HG02840 (cell line): ENCODE measurements around the gene BMP6.

Source experiments
- ATAC-seq: cut with Tn5 transposase; IDR thresholded peaks from one replicate; pipeline ENCODE4 v1.9.1; 2021; ENCODE audit warnings: mild to moderate bottlenecking, moderate library complexity, moderate number of reproducible peaks; ENCODE audit not compliant: unreplicated experiment, low FRiP score

Gene BMP6

GRCh38 chr6:7899101-7899888, 173.4 kb downstream of the BMP6 start:
- no peak for ATAC-seq

DNA sequence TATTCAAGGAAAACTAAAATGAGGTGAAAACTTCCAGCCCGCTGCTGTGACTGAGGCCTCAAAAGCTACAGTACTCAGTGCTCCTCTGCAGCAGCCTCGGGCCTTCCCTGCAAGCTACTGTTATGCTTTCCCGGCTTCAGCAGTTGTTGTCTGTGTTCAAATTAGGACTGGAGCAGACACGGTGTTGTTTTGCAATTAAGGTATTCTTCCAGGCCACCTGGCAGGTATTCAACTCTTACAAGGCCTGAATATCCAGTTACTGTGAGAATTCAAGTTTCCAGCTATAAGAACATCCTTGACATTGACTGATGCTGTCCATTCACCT, 174.0 kb downstream of the BMP6 start:
- no peak for ATAC-seq

GRCh38 chr6:7900621-7901020, 174.7 kb downstream of the BMP6 start:
- ATAC-seq, result no peak

GRCh38 chr6:7901056-7901455, 175.2 kb downstream of the BMP6 start:
- ATAC-seq, result no peak

DNA sequence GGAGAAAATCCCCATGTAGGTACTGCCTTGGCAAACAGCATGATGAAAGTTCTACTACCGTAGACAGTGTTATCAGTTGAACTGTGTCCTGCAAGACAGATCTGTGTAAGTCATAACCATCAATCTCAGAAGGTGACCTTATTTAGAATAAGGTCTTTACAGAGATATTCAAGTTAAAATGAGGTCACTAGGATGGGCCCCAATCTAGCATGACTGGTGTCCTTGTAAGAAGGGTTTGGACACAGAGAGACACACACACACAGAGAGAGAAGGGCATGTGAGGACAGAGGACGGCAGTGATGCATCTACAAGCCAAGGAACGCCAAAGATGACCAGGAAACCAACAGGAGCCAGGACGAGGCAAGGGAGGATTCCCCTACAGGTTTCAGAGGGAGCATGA, 175.9 kb downstream of the BMP6 start:
- no peak for ATAC-seq

GRCh38 chr6:7902221-7902620, 176.3 kb downstream of the BMP6 start:
- ATAC-seq, result no peak

GRCh38 chr6:7902867-7903266, 177.0 kb downstream of the BMP6 start:
- ATAC-seq, result no peak

DNA sequence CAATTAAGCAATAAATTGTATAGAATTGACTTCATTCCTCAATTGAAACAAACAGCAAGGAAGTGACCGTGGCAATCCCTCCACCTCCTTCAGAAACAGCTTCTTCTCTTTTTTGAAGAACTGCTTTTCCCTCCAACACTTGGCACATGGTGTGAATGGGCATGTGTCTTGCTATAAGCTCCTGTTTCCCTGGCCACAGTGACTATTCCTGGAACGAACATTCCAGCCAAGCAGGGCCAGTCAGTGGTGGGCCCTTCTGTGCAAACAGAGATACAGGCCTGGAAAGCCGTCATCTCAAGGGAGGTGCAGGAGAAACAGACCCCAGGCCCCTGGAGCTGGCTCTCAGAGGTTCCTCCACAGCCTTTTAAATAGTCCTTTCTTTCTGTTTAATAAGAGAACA, 177.8 kb downstream of the BMP6 start:
- no peak for ATAC-seq

GRCh38 chr6:7904654-7905319, 178.9 kb downstream of the BMP6 start:
- ATAC-seq, result no peak

GRCh38 chr6:7905416-7905815, 179.5 kb downstream of the BMP6 start:
- ATAC-seq, result no peak

DNA sequence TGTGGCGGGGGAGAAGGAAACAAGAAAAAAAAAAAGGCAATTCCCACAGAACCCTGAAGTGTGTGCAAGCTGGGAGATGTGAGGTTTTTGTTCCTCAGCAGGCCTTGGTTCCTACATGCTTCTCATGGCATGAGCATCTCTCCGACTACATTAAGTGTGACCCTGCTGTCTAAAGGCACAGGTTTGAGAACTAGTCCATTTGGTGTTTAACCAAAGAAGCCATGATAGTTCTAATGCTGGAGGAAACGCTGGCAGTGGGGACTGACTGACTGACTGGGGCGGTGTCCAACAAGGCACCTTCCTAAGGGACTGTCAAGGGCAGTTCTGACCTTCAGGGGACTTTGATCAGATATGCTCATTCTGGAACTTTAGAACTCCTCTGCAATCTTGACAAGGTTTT, 180.8 kb downstream of the BMP6 start:
- ATAC-seq, result no peak

DNA sequence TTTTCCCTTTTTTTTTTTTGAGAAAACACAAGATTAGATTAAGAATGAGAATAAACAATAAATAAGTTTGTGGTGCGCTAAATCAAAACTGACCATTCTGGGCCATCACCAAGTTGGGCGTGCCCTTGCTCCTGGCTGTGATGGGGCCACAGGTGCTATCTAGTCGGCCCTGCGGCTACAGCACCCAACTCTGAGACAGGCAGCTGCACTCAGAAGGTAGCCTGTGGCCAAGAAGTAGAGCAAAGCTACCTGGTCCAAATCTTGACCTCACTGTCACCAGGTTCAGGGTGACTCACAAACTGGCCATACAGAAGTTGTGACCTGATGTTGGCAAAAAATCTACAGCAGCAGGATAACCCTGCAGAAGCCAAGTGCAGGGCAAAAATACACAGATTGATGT, 181.3 kb downstream of the BMP6 start:
- no peak for ATAC-seq

- ATAC-seq, result peak; percentile 34
Measured at GRCh38 chr6:7909323-7910276, 183.7 kb downstream of the BMP6 start.

- ATAC-seq, result peak; percentile 10
Measured at GRCh38 chr6:7910298-7910653, 184.4 kb downstream of the BMP6 start.

DNA sequence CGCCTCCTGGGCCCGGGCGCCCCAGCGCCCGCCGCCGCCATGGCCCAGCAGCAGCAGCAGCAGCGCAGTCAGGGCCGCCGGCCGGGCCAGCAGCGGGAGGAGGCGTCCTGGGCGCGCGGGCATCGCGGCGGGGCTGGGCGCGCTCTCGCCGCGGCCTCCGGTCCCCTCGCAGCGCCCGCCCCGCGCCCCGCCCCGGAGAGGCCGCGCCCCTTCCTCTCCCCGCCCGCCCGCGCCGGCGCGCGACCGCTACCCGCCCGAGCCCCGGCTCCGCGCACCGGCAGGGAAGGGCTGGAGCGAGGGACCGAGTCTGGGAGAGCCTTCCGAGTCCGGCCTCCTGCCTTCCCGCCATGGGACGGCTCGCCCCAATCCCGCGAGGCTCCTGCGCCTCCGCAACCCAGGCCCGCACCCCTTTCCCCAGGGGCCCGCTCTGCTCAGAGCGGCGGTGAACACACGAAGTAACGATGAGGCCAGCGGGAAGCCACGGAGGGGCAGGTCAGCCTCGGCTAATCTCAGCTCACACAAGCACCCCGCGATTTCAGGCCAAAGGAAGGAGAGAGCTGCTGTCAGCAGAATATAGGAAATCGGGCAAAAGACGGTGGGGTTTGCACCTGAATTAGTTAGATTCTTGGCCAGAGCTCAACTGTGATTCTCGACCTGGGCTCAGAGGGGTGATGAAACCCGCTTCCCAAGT, 184.9 kb downstream of the BMP6 start, which contains the start of gene TXNDC5:
TSS of gene TXNDC5 (minus strand) at position 135 of the 691 bp plus-strand sequence. CDS start at position 123, 12 bp downstream.
- ATAC-seq, result peak; percentile 71

DNA sequence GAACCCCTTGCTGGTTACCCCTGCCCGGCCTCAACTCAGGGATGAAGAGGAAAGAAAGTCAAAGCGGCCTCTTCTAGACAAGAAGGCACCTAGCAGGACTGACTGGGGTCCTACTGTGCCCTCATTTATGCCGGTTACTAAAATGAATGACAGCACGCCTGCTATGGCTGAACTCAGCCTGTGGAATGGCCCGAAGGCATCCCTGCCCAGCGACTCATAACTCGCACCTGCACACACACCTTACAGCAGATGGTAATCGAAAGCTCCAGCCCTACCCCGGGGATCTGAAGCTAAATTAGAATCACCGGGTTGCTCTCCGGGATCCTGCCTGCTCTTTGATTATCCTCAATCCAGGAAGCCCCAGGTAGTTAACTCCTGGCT, 185.4 kb downstream of the BMP6 start:
- ATAC-seq, result no peak

- ATAC-seq, result no peak
Measured at GRCh38 chr6:7912024-7912423, 186.1 kb downstream of the BMP6 start.

- ATAC-seq, result no peak
Measured at GRCh38 chr6:7912736-7913517, 187.0 kb downstream of the BMP6 start.

DNA sequence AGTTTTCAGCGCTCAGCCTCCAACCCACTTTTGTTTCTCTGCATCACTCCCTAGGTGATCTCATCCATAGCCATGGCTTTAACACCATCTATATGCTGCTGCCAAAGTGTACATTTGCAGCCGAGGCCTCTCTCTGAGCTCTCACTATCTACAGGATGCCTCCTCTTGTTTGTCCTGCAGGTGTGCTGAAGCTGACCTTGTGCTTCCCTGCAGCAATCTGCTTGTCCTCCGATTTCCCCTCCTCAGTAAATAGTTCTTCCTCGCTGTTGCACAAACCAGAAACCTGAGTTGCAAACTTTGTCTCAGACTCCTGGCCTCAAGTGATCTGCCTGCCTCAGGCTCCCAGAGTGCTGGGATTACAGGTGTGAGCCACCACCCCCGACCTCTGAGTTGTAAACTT, 188.4 kb downstream of the BMP6 start:
- ATAC-seq, result no peak
